KMS-11 (cell line): ENCODE results near the gene KCND2.

Experiments used
- H2AFZ ChIP-seq: fragments of 200-600 bp; sonication (generic); 2 replicates; pipeline ENCODE4 v1.6.1; 2016; ENCODE audit warnings: antibody characterized with exemption, mixed run types, low read depth
- H3K27ac ChIP-seq: fragments of 200-600 bp; sonication (generic); 2 replicates; pipeline ENCODE4 v1.6.1; 2016; ENCODE audit warnings: mild to moderate bottlenecking, mixed run types
- H3K27me3 ChIP-seq: fragments of 200-600 bp; sonication (generic); 2 replicates; pipeline ENCODE4 v1.6.1; 2017; ENCODE audit warnings: mild to moderate bottlenecking, low read depth, mixed run types, moderate library complexity; ENCODE audit not compliant: insufficient read depth
- H3K36me3 ChIP-seq: fragments of 200-600 bp; sonication (generic); 2 replicates; pipeline ENCODE4 v1.6.1; 2017; ENCODE audit warnings: mild to moderate bottlenecking, mixed run types; ENCODE audit not compliant: insufficient read depth
- H3K4me1 ChIP-seq: fragments of 200-600 bp; sonication (generic); 2 replicates; pipeline ENCODE4 v1.6.1; 2016; ENCODE audit warnings: mild to moderate bottlenecking, low read depth, mixed run types; ENCODE audit not compliant: poor library complexity, severe bottlenecking
- H3K4me2 ChIP-seq: fragments of 200-600 bp; sonication (generic); 2 replicates; pipeline ENCODE4 v1.7.0; 2016; ENCODE audit warnings: mild to moderate bottlenecking, mixed run types
- H3K4me3 ChIP-seq: fragments of 200-600 bp; sonication (generic); IDR thresholded peaks from 2 replicates; pipeline ENCODE4 v1.6.1; 2017; ENCODE audit warnings: low read depth, low read length, mixed read lengths; ENCODE audit not compliant: insufficient read depth
- H3K79me2 ChIP-seq: fragments of 200-600 bp; sonication (generic); 2 replicates; pipeline ENCODE4 v1.6.1; 2016; ENCODE audit warnings: low read depth, mixed run types; ENCODE audit not compliant: insufficient read depth
- H3K9ac ChIP-seq: fragments of 200-600 bp; sonication (generic); 2 replicates; pipeline ENCODE4 v1.6.1; 2016; ENCODE audit warnings: mild to moderate bottlenecking, mixed run types
- H4K20me1 ChIP-seq: fragments of 200-600 bp; sonication (generic); 2 replicates; pipeline ENCODE4 v1.6.1; 2016; ENCODE audit warnings: mild to moderate bottlenecking, mixed run types; ENCODE audit not compliant: insufficient read depth
- TF ChIP-seq, protein P1 (sequence below): fragments of 200-600 bp; sonication (generic); conservative IDR thresholded peaks from 2 replicates; pipeline ENCODE4 v1.6.1; 2017; ENCODE audit warnings: low read depth, mild to moderate bottlenecking, antibody characterized with exemption, low read length, moderate library complexity, mixed read lengths

Gene KCND2

GRCh38 chr7:120680985-120681384 lies 408.0 kb downstream of the KCND2 start:
- Histone ChIP-seq H3K9ac (no peak overlapping the region), H3K36me3 (no peaks in the 10 kb centered on the region), H3K4me1 (no peaks in the 10 kb centered on the region), H3K4me2 (no peak overlapping the region), H3K79me2 (no peaks in the 10 kb centered on the region), H3K27me3 (no peaks in the 10 kb centered on the region), H2AFZ (no peak overlapping the region), H3K27ac (no peak overlapping the region), H4K20me1 (no peaks in the 10 kb centered on the region), H3K4me3 (no peak overlapping the region)
- TF ChIP-seq, protein P1, sequence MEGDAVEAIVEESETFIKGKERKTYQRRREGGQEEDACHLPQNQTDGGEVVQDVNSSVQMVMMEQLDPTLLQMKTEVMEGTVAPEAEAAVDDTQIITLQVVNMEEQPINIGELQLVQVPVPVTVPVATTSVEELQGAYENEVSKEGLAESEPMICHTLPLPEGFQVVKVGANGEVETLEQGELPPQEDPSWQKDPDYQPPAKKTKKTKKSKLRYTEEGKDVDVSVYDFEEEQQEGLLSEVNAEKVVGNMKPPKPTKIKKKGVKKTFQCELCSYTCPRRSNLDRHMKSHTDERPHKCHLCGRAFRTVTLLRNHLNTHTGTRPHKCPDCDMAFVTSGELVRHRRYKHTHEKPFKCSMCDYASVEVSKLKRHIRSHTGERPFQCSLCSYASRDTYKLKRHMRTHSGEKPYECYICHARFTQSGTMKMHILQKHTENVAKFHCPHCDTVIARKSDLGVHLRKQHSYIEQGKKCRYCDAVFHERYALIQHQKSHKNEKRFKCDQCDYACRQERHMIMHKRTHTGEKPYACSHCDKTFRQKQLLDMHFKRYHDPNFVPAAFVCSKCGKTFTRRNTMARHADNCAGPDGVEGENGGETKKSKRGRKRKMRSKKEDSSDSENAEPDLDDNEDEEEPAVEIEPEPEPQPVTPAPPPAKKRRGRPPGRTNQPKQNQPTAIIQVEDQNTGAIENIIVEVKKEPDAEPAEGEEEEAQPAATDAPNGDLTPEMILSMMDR: no peak

GRCh38 chr7:120684463-120684862 lies 411.5 kb downstream of the KCND2 start:
- Histone ChIP-seq H4K20me1 (no peaks in the 10 kb centered on the region), H3K4me3 (no peak overlapping the region), H3K9ac (no peak overlapping the region), H3K79me2 (no peaks in the 10 kb centered on the region), H3K27me3 (no peaks in the 10 kb centered on the region), H3K4me1 (no peaks in the 10 kb centered on the region), H2AFZ (no peak overlapping the region), H3K36me3 (no peaks in the 10 kb centered on the region), H3K27ac (no peak overlapping the region), H3K4me2 (no peak overlapping the region)
- TF ChIP-seq, protein P1: no peak

GRCh38 chr7:120691915-120692314 lies 418.9 kb downstream of the KCND2 start:
- Histone ChIP-seq H3K4me2 (no peak overlapping the region), H3K4me1 (no peaks in the 10 kb centered on the region), H4K20me1 (no peaks in the 10 kb centered on the region), H3K27me3 (no peaks in the 10 kb centered on the region), H3K4me3 (no peak overlapping the region), H3K9ac (no peak overlapping the region), H3K79me2 (no peaks in the 10 kb centered on the region), H2AFZ (no peak overlapping the region), H3K36me3 (no peaks in the 10 kb centered on the region), H3K27ac (no peak overlapping the region)
- TF ChIP-seq, protein P1: no peak

- Histone ChIP-seq H3K4me2 (no peak overlapping the region), H3K4me1 (no peaks in the 10 kb centered on the region), H3K4me3 (no peak overlapping the region), H2AFZ (no peak overlapping the region), H4K20me1 (no peaks in the 10 kb centered on the region), H3K27me3 (no peaks in the 10 kb centered on the region), H3K36me3 (no peaks in the 10 kb centered on the region), H3K79me2 (no peaks in the 10 kb centered on the region), H3K9ac (no peak overlapping the region), H3K27ac (no peak overlapping the region)
- TF ChIP-seq, protein P1: no peak
These were observed 422.9 kb downstream of the KCND2 start for GRCh38 chr7:120695848-120696247.
